ENCODE results near the gene RAB38.

DNA sequence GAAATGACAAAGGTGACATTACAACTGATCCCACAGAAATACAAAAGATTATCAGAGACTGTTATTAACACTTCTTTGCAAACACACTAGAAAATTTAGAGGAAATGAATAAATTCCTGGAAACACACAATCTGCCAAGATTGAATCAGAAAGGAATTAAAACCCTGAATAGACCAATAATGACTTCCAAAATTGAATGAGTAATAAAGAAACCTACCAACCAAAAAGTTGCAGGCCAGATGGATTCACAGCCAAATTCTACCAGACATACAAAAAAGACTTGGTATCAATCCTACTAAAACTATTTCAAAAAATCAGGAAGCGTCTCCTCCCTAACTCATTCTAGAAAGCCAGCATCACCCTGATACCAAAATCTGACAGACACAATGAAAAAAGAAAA is 17.2 kb downstream of the RAB38 start:
- TF ChIP-seq GATA3 (IDR thresholded peaks at IDR 0.05; ENCODE audit: low read depth, low read length) (no peak), GATA2 (IDR thresholded peaks at IDR 0.05; ENCODE audit: low read depth, low read length) (no peak)
